ENCODE results near the gene ACSL6. TPM values are rescaled to one million over a fixed set of nuclear protein-coding genes. Genes with fewer than 3 reads are reported as not detected.

The ACSL6 gene
- total RNA-seq, 1 donor from 2014 or later: not detected

GRCh38 chr5:131986161-131986912 is 25.1 kb downstream of the ACSL6 start:
- TF ChIP-seq CTCF (IDR thresholded peaks at IDR 0.05; ENCODE audit: unreplicated experiment): no peak
- Mint-ChIP-seq H3K27ac (no peak overlapping the region), H3K4me3 (no peak overlapping the region)

GRCh38 chr5:131984956-131985665 is 26.3 kb downstream of the ACSL6 start:
- no peaks in the 10 kb centered on the region for H3K36me3 Mint-ChIP-seq
- no peaks in the 10 kb centered on the region for H3K9me3 Mint-ChIP-seq
- H3K27me3 Mint-ChIP-seq (ENCODE audit: low read depth): peaks cover 13% of the 10 kb centered on the region
- H3K4me1 Mint-ChIP-seq: no peaks in the 10 kb centered on the region
- no peak overlapping the region for H3K27ac Mint-ChIP-seq
- no peak for DNase-seq (ENCODE audit: low spot score in 2 of 2, unreplicated experiment in 2 of 2)
- H3K4me3 Mint-ChIP-seq: no peak overlapping the region
- TF ChIP-seq CTCF (IDR thresholded peaks at IDR 0.05; ENCODE audit: unreplicated experiment): no peak

More at GRCh38 chr5:131986161-131986912, 25.1 kb downstream of the ACSL6 start:
- no peaks in the 10 kb centered on the region for H3K9me3 Mint-ChIP-seq
- no peak for DNase-seq (ENCODE audit: low spot score in 2 of 2, unreplicated experiment in 2 of 2)
- no peaks in the 10 kb centered on the region for H3K36me3 Mint-ChIP-seq
- H3K4me1 Mint-ChIP-seq: no peaks in the 10 kb centered on the region
- H3K27me3 Mint-ChIP-seq (ENCODE audit: low read depth): peaks cover 5% of the 10 kb centered on the region

GRCh38 chr5:131983244-131983771 is 28.1 kb downstream of the ACSL6 start:
- Mint-ChIP-seq H3K4me1 (no peaks in the 10 kb centered on the region), H3K27ac (no peak overlapping the region), H3K27me3 (ENCODE audit: low read depth) (peaks cover 17% of the 10 kb centered on the region), H3K9me3 (no peaks in the 10 kb centered on the region), H3K36me3 (no peaks in the 10 kb centered on the region), H3K4me3 (no peak overlapping the region)
- DNase-seq (ENCODE audit: low spot score in 2 of 2, unreplicated experiment in 2 of 2): no peak
- no peak for TF ChIP-seq CTCF (IDR thresholded peaks at IDR 0.05; ENCODE audit: unreplicated experiment)

- H3K27ac Mint-ChIP-seq: no peak overlapping the region
- no peak for DNase-seq (ENCODE audit: low spot score in 2 of 2, unreplicated experiment in 2 of 2)
- peaks cover 18% of the 10 kb centered on the region for H3K27me3 Mint-ChIP-seq (ENCODE audit: low read depth)
- H3K4me3 Mint-ChIP-seq: no peak overlapping the region
- no peaks in the 10 kb centered on the region for H3K36me3 Mint-ChIP-seq
- no peaks in the 10 kb centered on the region for H3K4me1 Mint-ChIP-seq
- no peaks in the 10 kb centered on the region for H3K9me3 Mint-ChIP-seq
- no peak for TF ChIP-seq CTCF (IDR thresholded peaks at IDR 0.05; ENCODE audit: unreplicated experiment)
These were observed 29.9 kb downstream of the ACSL6 start for GRCh38 chr5:131981516-131981915.

- Mint-ChIP-seq H3K9me3 (no peaks in the 10 kb centered on the region), H3K4me3 (no peak overlapping the region), H3K27me3 (ENCODE audit: low read depth) (peaks cover 18% of the 10 kb centered on the region), H3K4me1 (no peaks in the 10 kb centered on the region), H3K36me3 (no peaks in the 10 kb centered on the region), H3K27ac (no peak overlapping the region)
- DNase-seq (ENCODE audit: low spot score in 2 of 2, unreplicated experiment in 2 of 2): no peak
- TF ChIP-seq CTCF (IDR thresholded peaks at IDR 0.05; ENCODE audit: unreplicated experiment): no peak
These were observed 30.8 kb downstream of the ACSL6 start for GRCh38 chr5:131980696-131981095.
